Measurements from ENCODE around the gene SLC35F1.

The SLC35F1 gene

DNA sequence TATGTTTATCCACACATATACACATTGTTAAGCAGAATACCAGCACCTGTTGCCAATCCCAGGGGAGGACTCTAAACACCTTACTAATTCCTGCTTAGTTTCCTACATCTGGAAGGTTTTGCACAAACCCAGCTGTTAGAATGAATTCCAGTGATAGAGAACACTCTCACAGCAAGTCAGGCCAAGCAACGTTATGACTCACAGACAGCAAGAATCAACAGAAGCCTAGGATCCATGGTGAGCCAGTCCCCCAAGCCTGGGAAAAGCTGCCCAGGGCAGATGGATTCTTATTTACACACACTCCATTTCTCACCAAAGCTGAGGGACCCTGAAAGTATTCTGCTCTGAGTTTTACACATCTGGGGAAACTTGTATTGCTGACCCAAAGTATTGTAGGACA lies 291.7 kb downstream of the SLC35F1 start:
- H3K4me2 ChIP-seq (ENCODE audit: insufficient read depth, low read length) = no peak overlapping the region
- H3K9ac ChIP-seq (ENCODE audit: low read depth, low read length) = no peak overlapping the region
- H3K36me3 ChIP-seq (ENCODE audit: insufficient read depth, low read length) = no peaks in the 10 kb centered on the region
- H4K20me1 ChIP-seq (ENCODE audit: insufficient read depth, low read length) = no peaks in the 10 kb centered on the region
- DNase-seq (no peak), ATAC-seq (ENCODE audit: insufficient read depth, low read depth) (no peak)
- H3K4me1 ChIP-seq (ENCODE audit: insufficient read depth, low read length) = no peaks in the 10 kb centered on the region
- H3K9me3 ChIP-seq (ENCODE audit: insufficient read depth, low read length, severe bottlenecking) = no peaks in the 10 kb centered on the region
- no peak overlapping the region for H2AFZ ChIP-seq (ENCODE audit: low read depth, low read length)
- no peaks in the 10 kb centered on the region for H3K27me3 ChIP-seq (ENCODE audit: insufficient read depth, low read length, poor library complexity)
- H3K4me3 ChIP-seq (ENCODE audit: low read depth in 1 of 2, low read length in 2 of 2) = no peak overlapping the region
- TF ChIP-seq, protein P1, sequence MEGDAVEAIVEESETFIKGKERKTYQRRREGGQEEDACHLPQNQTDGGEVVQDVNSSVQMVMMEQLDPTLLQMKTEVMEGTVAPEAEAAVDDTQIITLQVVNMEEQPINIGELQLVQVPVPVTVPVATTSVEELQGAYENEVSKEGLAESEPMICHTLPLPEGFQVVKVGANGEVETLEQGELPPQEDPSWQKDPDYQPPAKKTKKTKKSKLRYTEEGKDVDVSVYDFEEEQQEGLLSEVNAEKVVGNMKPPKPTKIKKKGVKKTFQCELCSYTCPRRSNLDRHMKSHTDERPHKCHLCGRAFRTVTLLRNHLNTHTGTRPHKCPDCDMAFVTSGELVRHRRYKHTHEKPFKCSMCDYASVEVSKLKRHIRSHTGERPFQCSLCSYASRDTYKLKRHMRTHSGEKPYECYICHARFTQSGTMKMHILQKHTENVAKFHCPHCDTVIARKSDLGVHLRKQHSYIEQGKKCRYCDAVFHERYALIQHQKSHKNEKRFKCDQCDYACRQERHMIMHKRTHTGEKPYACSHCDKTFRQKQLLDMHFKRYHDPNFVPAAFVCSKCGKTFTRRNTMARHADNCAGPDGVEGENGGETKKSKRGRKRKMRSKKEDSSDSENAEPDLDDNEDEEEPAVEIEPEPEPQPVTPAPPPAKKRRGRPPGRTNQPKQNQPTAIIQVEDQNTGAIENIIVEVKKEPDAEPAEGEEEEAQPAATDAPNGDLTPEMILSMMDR (IDR thresholded peaks at IDR 0.05; ENCODE audit: borderline replicate concordance, extremely low read depth, low read length, poor library complexity, severe bottlenecking) = no peak
- TF ChIP-seq EZH2 (IDR thresholded peaks at IDR 0.05; ENCODE audit: borderline replicate concordance, low read depth, low read length, severe bottlenecking) = no peak
- no peak overlapping the region for H3K27ac ChIP-seq (ENCODE audit: low read length)
- no peaks in the 10 kb centered on the region for H3K79me2 ChIP-seq (ENCODE audit: insufficient read depth, low read length)

- peaks cover 3% of the 10 kb centered on the region for H3K27me3 ChIP-seq (ENCODE audit: insufficient read depth, low read length, poor library complexity)
- no peak overlapping the region for H2AFZ ChIP-seq (ENCODE audit: low read depth, low read length)
- ATAC-seq (ENCODE audit: insufficient read depth, low read depth) (no peak), DNase-seq (no peak)
- no peak overlapping the region for H3K4me2 ChIP-seq (ENCODE audit: insufficient read depth, low read length)
- H3K79me2 ChIP-seq (ENCODE audit: insufficient read depth, low read length) = no peaks in the 10 kb centered on the region
- H3K9ac ChIP-seq (ENCODE audit: low read depth, low read length) = no peak overlapping the region
- H3K36me3 ChIP-seq (ENCODE audit: insufficient read depth, low read length) = no peaks in the 10 kb centered on the region
- no peak overlapping the region for H3K27ac ChIP-seq (ENCODE audit: low read length)
- H3K4me1 ChIP-seq (ENCODE audit: insufficient read depth, low read length) = no peaks in the 10 kb centered on the region
- no peak overlapping the region for H3K4me3 ChIP-seq (ENCODE audit: low read depth in 1 of 2, low read length in 2 of 2)
- TF ChIP-seq, protein P1 (IDR thresholded peaks at IDR 0.05; ENCODE audit: borderline replicate concordance, extremely low read depth, low read length, poor library complexity, severe bottlenecking) = no peak
- TF ChIP-seq EZH2 (IDR thresholded peaks at IDR 0.05; ENCODE audit: borderline replicate concordance, low read depth, low read length, severe bottlenecking) = no peak
- H4K20me1 ChIP-seq (ENCODE audit: insufficient read depth, low read length) = no peaks in the 10 kb centered on the region
- no peaks in the 10 kb centered on the region for H3K9me3 ChIP-seq (ENCODE audit: insufficient read depth, low read length, severe bottlenecking)
These were observed 293.1 kb downstream of the SLC35F1 start for GRCh38 chr6:118200160-118200559.

GRCh38 chr6:118202517-118202916 lies 295.5 kb downstream of the SLC35F1 start:
- TF ChIP-seq, protein P1 (IDR thresholded peaks at IDR 0.05; ENCODE audit: borderline replicate concordance, extremely low read depth, low read length, poor library complexity, severe bottlenecking) = no peak
- TF ChIP-seq EZH2 (IDR thresholded peaks at IDR 0.05; ENCODE audit: borderline replicate concordance, low read depth, low read length, severe bottlenecking) = no peak
- Histone ChIP-seq H3K27me3 (ENCODE audit: insufficient read depth, low read length, poor library complexity) (peaks cover 3% of the 10 kb centered on the region), H3K27ac (ENCODE audit: low read length) (no peak overlapping the region), H3K36me3 (ENCODE audit: insufficient read depth, low read length) (no peaks in the 10 kb centered on the region), H3K4me1 (ENCODE audit: insufficient read depth, low read length) (no peaks in the 10 kb centered on the region), H3K4me3 (ENCODE audit: low read depth in 1 of 2, low read length in 2 of 2) (no peak overlapping the region), H4K20me1 (ENCODE audit: insufficient read depth, low read length) (no peaks in the 10 kb centered on the region), H2AFZ (ENCODE audit: low read depth, low read length) (no peak overlapping the region), H3K9me3 (ENCODE audit: insufficient read depth, low read length, severe bottlenecking) (no peaks in the 10 kb centered on the region), H3K4me2 (ENCODE audit: insufficient read depth, low read length) (no peak overlapping the region), H3K79me2 (ENCODE audit: insufficient read depth, low read length) (no peaks in the 10 kb centered on the region), H3K9ac (ENCODE audit: low read depth, low read length) (no peak overlapping the region)
- DNase-seq (no peak), ATAC-seq (ENCODE audit: insufficient read depth, low read depth) (no peak)

DNA sequence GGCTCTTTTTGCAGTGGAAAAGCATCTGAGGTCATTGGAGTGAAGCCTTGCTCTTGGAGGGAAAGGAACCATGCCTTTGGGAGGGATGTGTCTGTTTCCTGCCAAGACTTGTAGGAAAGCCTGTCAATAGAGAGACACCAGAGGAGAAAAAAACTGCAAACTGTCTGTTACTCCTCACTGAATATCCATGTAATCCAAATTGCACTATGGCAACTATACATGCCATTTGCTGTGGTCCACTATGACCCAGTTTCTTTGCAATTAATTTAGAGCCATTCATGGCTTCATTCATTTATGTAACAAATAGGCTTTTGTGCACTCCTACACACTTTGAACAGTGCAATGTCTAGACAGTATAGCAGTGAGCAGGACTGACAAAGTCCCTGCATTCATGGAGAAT lies 296.5 kb downstream of the SLC35F1 start:
- ATAC-seq (ENCODE audit: insufficient read depth, low read depth) (no peak), DNase-seq (no peak)
- no peak for TF ChIP-seq EZH2 (IDR thresholded peaks at IDR 0.05; ENCODE audit: borderline replicate concordance, low read depth, low read length, severe bottlenecking)
- TF ChIP-seq, protein P1 (IDR thresholded peaks at IDR 0.05; ENCODE audit: borderline replicate concordance, extremely low read depth, low read length, poor library complexity, severe bottlenecking) = no peak
- no peak overlapping the region for H3K4me3 ChIP-seq (ENCODE audit: low read depth in 1 of 2, low read length in 2 of 2)
- peaks cover 3% of the 10 kb centered on the region for H3K27me3 ChIP-seq (ENCODE audit: insufficient read depth, low read length, poor library complexity)
- H3K4me2 ChIP-seq (ENCODE audit: insufficient read depth, low read length) = no peak overlapping the region
- H3K9me3 ChIP-seq (ENCODE audit: insufficient read depth, low read length, severe bottlenecking) = no peaks in the 10 kb centered on the region
- no peaks in the 10 kb centered on the region for H3K4me1 ChIP-seq (ENCODE audit: insufficient read depth, low read length)
- H4K20me1 ChIP-seq (ENCODE audit: insufficient read depth, low read length) = no peaks in the 10 kb centered on the region
- H3K79me2 ChIP-seq (ENCODE audit: insufficient read depth, low read length) = no peaks in the 10 kb centered on the region
- H2AFZ ChIP-seq (ENCODE audit: low read depth, low read length) = no peak overlapping the region
- H3K9ac ChIP-seq (ENCODE audit: low read depth, low read length) = no peak overlapping the region
- H3K36me3 ChIP-seq (ENCODE audit: insufficient read depth, low read length) = no peaks in the 10 kb centered on the region
- no peak overlapping the region for H3K27ac ChIP-seq (ENCODE audit: low read length)
